H1 (cell line): ENCODE data around the gene MYOC. TPM values are rescaled to one million over a fixed set of nuclear protein-coding genes. Genes with fewer than 3 reads are reported as not detected.

Source experiments
- CTCF ChIA-PET: fragments of 300-600 bp; sonication (Branson Sonifier 250); formaldehyde crosslinking; loops from one replicate; lab custom pipeline; 2021; ENCODE audit not compliant: partially characterized antibody; lab: Charles Lee
- POLR2A ChIA-PET: fragments of 300-600 bp; sonication (Branson Sonifier 250); formaldehyde crosslinking; loops from one replicate; lab custom pipeline; 2021; ENCODE audit warnings: inconsistent platforms; ENCODE audit not compliant: partially characterized antibody; lab: Charles Lee
- DNase-seq, 2 experiments: peaks; one replicate each; pipeline versions ENCODE4 v3.0.0 to v3.0.0-alpha.2; 2010 to 2022; ENCODE audit warnings: low spot score in 2 of 2, low read depth in 1 of 2, mixed read lengths in 1 of 2
- FAIRE-seq: peaks from 2 replicates; lab custom pipeline; 2011; peaks lifted over from hg19 to GRCh38; lab: Jason Lieb, UNC
- H2AFZ ChIP-seq: 2 replicates; pipeline ENCODE4 v1.8.1; 2012; ENCODE audit warnings: low read length, inconsistent platforms
- H2AK5ac ChIP-seq: 2 replicates; pipeline ENCODE4 v1.6.1; 2013; ENCODE audit warnings: low read depth, low read length
- H2BK120ac ChIP-seq: replicated peaks from 2 replicates; pipeline ENCODE3; 2013; ENCODE audit warnings: low read depth, low read length, inconsistent platforms
- H2BK12ac ChIP-seq: 2 replicates; pipeline ENCODE4 v1.6.1; 2013; ENCODE audit warnings: low read depth, low read length
- H2BK15ac ChIP-seq: 2 replicates; pipeline ENCODE4 v1.6.1; 2013; ENCODE audit warnings: low read length
- H2BK20ac ChIP-seq: 2 replicates; pipeline ENCODE4 v1.6.1; 2013; ENCODE audit warnings: low read length
- H2BK5ac ChIP-seq: 2 replicates; pipeline ENCODE4 v1.6.1; 2013; ENCODE audit warnings: low read depth, low read length
- H3K14ac ChIP-seq: 2 replicates; pipeline ENCODE4 v1.6.1; 2013; ENCODE audit warnings: inconsistent platforms; ENCODE audit not compliant: insufficient read length
- H3K18ac ChIP-seq: 2 replicates; pipeline ENCODE4 v1.6.1; 2013; ENCODE audit warnings: low read length; ENCODE audit errors: extremely low read depth
- H3K23ac ChIP-seq: 2 replicates; pipeline ENCODE4 v1.6.1; 2013; ENCODE audit warnings: inconsistent platforms; ENCODE audit not compliant: insufficient read length
- H3K23me2 ChIP-seq: 2 replicates; pipeline ENCODE4 v1.6.1; 2013; ENCODE audit warnings: low read depth, low read length
- H3K27ac ChIP-seq: 2 replicates; pipeline ENCODE4 v1.6.1; 2011; ENCODE audit warnings: low read depth, low read length, inconsistent platforms
- H3K27me3 ChIP-seq, 4 experiments: replicated peaks in 1 of 4; 1 replicate in 1 of 4; 2 replicates in 3 of 4; pipeline versions ENCODE4 v1.6.1 to v1.8.1; 2011 to 2013; ENCODE audit warnings: low read length in 3 of 4, mild to moderate bottlenecking in 3 of 4, inconsistent platforms in 2 of 4, mixed read lengths in 2 of 4, moderate library complexity in 1 of 4; ENCODE audit not compliant: control insufficient read depth in 3 of 4, insufficient read depth in 3 of 4; ENCODE audit errors: extremely low read depth in 1 of 4
- H3K36me3 ChIP-seq, 4 experiments: 2 replicates each; pipeline versions ENCODE4 v1.6.1 to v1.8.1; 2011 to 2013; ENCODE audit warnings: mild to moderate bottlenecking in 4 of 4, low read length in 3 of 4, moderate library complexity in 2 of 4, control low read depth in 1 of 4, inconsistent platforms in 1 of 4; ENCODE audit not compliant: insufficient read depth in 4 of 4, control insufficient read depth in 2 of 4
- H3K4ac ChIP-seq: replicated peaks from 2 replicates; pipeline ENCODE3; 2013; ENCODE audit warnings: low read length, low read depth, mixed read lengths, inconsistent platforms; ENCODE audit not compliant: insufficient read length
- H3K4me1 ChIP-seq, 4 experiments: replicated peaks in 1 of 4; 1 replicate in 1 of 4; 2 replicates in 3 of 4; pipeline versions ENCODE4 v1.6.1 to v1.8.1; 2011 to 2013; ENCODE audit warnings: low read length in 3 of 4, inconsistent platforms in 2 of 4, mixed read lengths in 1 of 4; ENCODE audit not compliant: insufficient read depth in 4 of 4, control insufficient read depth in 3 of 4
- H3K4me2 ChIP-seq, 2 experiments: 2 replicates each; pipeline versions ENCODE4 v1.6.1 to v1.8.1; 2011 to 2013; ENCODE audit warnings: low read depth in 2 of 2, low read length in 2 of 2, control low read depth in 1 of 2, inconsistent platforms in 1 of 2, mild to moderate bottlenecking in 1 of 2; ENCODE audit not compliant: insufficient read depth in 1 of 2
- H3K4me3 ChIP-seq, 4 experiments: fragments of 200-600, 300-600 bp in 1 of 4; sonication (generic), shearing (Covaris generic), sonication (Bioruptor Twin) in 1 of 4; 2 replicates each; pipeline versions ENCODE4 v1.5.1 to v1.8.1; 2011 to 2016; ENCODE audit warnings: low read length in 4 of 4, low read depth in 3 of 4, control low read depth in 2 of 4, inconsistent platforms in 2 of 4, mild to moderate bottlenecking in 2 of 4, mixed read lengths in 1 of 4, moderate library complexity in 1 of 4; ENCODE audit not compliant: insufficient read depth in 2 of 4; ENCODE audit errors: extremely low read depth in 1 of 4
- H3K56ac ChIP-seq: replicated peaks from 2 replicates; pipeline ENCODE3; 2013; ENCODE audit warnings: low read depth, mild to moderate bottlenecking, mixed read lengths, low read length, inconsistent platforms; ENCODE audit not compliant: insufficient read length
- H3K79me1 ChIP-seq: 2 replicates; pipeline ENCODE4 v1.6.1; 2013; ENCODE audit warnings: low read depth, low read length, control low read depth
- H3K79me2 ChIP-seq, 2 experiments: 2 replicates each; pipeline versions ENCODE4 v1.6.1 to v1.8.1; 2012 to 2013; ENCODE audit warnings: low read length in 2 of 2, mild to moderate bottlenecking in 2 of 2, inconsistent platforms in 1 of 2; ENCODE audit not compliant: insufficient read depth in 2 of 2, control insufficient read depth in 1 of 2
- H3K9ac ChIP-seq, 4 experiments: replicated peaks in 1 of 4; 1 replicate in 1 of 4; 2 replicates in 3 of 4; pipeline versions ENCODE4 v1.6.1 to v1.8.1; 2011 to 2013; ENCODE audit warnings: low read depth in 3 of 4, low read length in 3 of 4, control low read depth in 2 of 4, mild to moderate bottlenecking in 2 of 4, moderate library complexity in 2 of 4, inconsistent platforms in 1 of 4; ENCODE audit errors: extremely low read depth in 1 of 4
- H3K9me3 ChIP-seq, 2 experiments: 2 replicates each; pipeline versions ENCODE4 v1.6.1 to v1.8.1; 2012 to 2013; ENCODE audit warnings: mild to moderate bottlenecking in 2 of 2, moderate library complexity in 2 of 2, control low read depth in 1 of 2, inconsistent platforms in 1 of 2, low read depth in 1 of 2, low read length in 1 of 2, mixed read lengths in 1 of 2; ENCODE audit not compliant: insufficient read depth in 2 of 2
- H4K20me1 ChIP-seq, 2 experiments: replicated peaks in 1 of 2; 2 replicates each; pipeline versions ENCODE3 to v1.8.1; 2011 to 2013; ENCODE audit warnings: inconsistent platforms in 2 of 2, low read length in 2 of 2, mild to moderate bottlenecking in 1 of 2; ENCODE audit not compliant: insufficient read depth in 2 of 2, control insufficient read depth in 1 of 2
- H4K5ac ChIP-seq: 2 replicates; pipeline ENCODE4 v1.6.1; 2013; ENCODE audit warnings: low read length, low read depth, mixed read lengths, inconsistent platforms; ENCODE audit not compliant: insufficient read length
- H4K8ac ChIP-seq: 2 replicates; pipeline ENCODE4 v1.8.0; 2013; ENCODE audit warnings: mild to moderate bottlenecking, moderate library complexity, low read length, inconsistent platforms; ENCODE audit not compliant: insufficient read depth; ENCODE audit errors: extremely low read depth
- H4K91ac ChIP-seq: replicated peaks from 2 replicates; pipeline ENCODE3; 2013; ENCODE audit warnings: low read length, mixed read lengths, inconsistent platforms; ENCODE audit not compliant: insufficient read length
- ATF3 ChIP-seq: IDR thresholded peaks from 2 replicates; pipeline ENCODE4 v1.6.1; 2011; ENCODE audit warnings: low read depth, mild to moderate bottlenecking, low read length; ENCODE audit not compliant: insufficient read depth
- BCL11A ChIP-seq, 2 experiments: IDR thresholded peaks; one replicate each; pipeline ENCODE4 v1.6.1; 2011; ENCODE audit warnings: low read depth in 2 of 2, low read length in 2 of 2, mild to moderate bottlenecking in 2 of 2
- CTBP2 ChIP-seq: IDR thresholded peaks from 2 replicates; pipeline ENCODE4 v1.7.0; 2011; ENCODE audit warnings: borderline replicate concordance, mild to moderate bottlenecking, moderate library complexity, mixed read lengths, low read length; ENCODE audit not compliant: insufficient read depth, insufficient read length
- CTCF ChIP-seq, 3 experiments: IDR thresholded peaks; 1 replicate in 2 of 3; 2 replicates in 1 of 3; pipeline versions ENCODE4 v1.5.1 to v1.6.1; 2011; ENCODE audit warnings: low read length in 3 of 3, mild to moderate bottlenecking in 3 of 3, inconsistent platforms in 2 of 3, low read depth in 1 of 3, moderate library complexity in 1 of 3; ENCODE audit not compliant: insufficient read depth in 1 of 3; ENCODE audit errors: control extremely low read depth in 1 of 3
- E2F6 ChIP-seq: IDR thresholded peaks from 2 replicates; pipeline ENCODE4 v1.6.1; 2012; ENCODE audit warnings: inconsistent platforms
- GTF2F1 ChIP-seq: IDR thresholded peaks from 2 replicates; pipeline ENCODE4 v1.6.1; 2012; ENCODE audit warnings: low read depth, low read length, improper control_type of control experiment, borderline replicate concordance
- JUND ChIP-seq: IDR thresholded peaks from 2 replicates; pipeline ENCODE4 v1.6.1; 2011; ENCODE audit warnings: mild to moderate bottlenecking, improper control_type of control experiment, low read length
- PHF8 ChIP-seq: fragments of 200-600 bp; sonication (generic); conservative IDR thresholded peaks from 2 replicates; pipeline ENCODE4 v1.7.1; 2012; ENCODE audit warnings: low read depth, mild to moderate bottlenecking, inconsistent platforms, low read length, moderate library complexity
- POLR2AphosphoS5 ChIP-seq: IDR thresholded peaks from 2 replicates; pipeline ENCODE4 v1.6.1; 2011; ENCODE audit warnings: low read depth, low read length
- RFX5 ChIP-seq: IDR thresholded peaks from 2 replicates; pipeline ENCODE4 v1.6.1; 2011; ENCODE audit warnings: low read depth, low read length, improper control_type of control experiment, borderline replicate concordance
- SIRT6 ChIP-seq: IDR thresholded peaks from one replicate; pipeline ENCODE4 v1.7.1; 2012; ENCODE audit warnings: low read length, inconsistent platforms
- WGBS, 2 experiments: shearing (Covaris generic) in 1 of 2; methylation state at CpG; one replicate each; pipeline versions ENCODE4 v1.1.6 to v1.1.7; 2013 to 2015; ENCODE audit warnings: low lambda C conversion rate in 2 of 2, mixed read lengths in 2 of 2, inconsistent platforms in 1 of 2, low coverage in 1 of 2, missing lambda C conversion rate in 1 of 2; ENCODE audit not compliant: insufficient replicate concordance in 2 of 2, insufficient coverage in 1 of 2, insufficient read length in 1 of 2; ENCODE audit errors: extremely low coverage in 1 of 2, missing lambda C conversion rate in 1 of 2; 5-methylcytosine and 5-hydroxymethylcytosine counted together
- polyA plus RNA-seq, 7 experiments: library from polyadenylated mRNA; depleted of rRNA in 3 of 7; stranded (reverse) in 5 of 7; unstranded in 2 of 7; fragments of >200 nt in 5 of 7; fragments of 200-250 nt in 2 of 7; gene quantifications; 1 replicate in 5 of 7; 2 replicates in 1 of 7; 4 replicates in 1 of 7; pipeline versions ENCODE4 v1.2.1 to v1.2.3, GENCODE V29; 2011 to 2013; ENCODE audit warnings: missing spikeins in 2 of 7, mixed read lengths in 2 of 7
- total RNA-seq: library from RNA; stranded (reverse); fragmentation: NEBNext Ultra II Directional; extraction: Animal tissue kit (Norgen Biotek cat#: 25700); gene quantifications from 2 replicates; pipeline ENCODE4 v1.2.1, GENCODE V29; 2021

Gene MYOC
- total and polyA plus RNA-seq, 2 of the 8 experiments (the other 6 are each of a cell fraction or from before 2014, with no cell fraction given): not detected

GRCh38 chr1:171628225-171628624, 24.3 kb downstream of the MYOC start:
- Histone ChIP-seq H3K4ac (no peak overlapping the region), H2BK5ac (no peak overlapping the region), H4K8ac (no peak overlapping the region), H3K4me2 (no peak overlapping the region), H4K5ac (no peak overlapping the region), H4K20me1 (no peaks in the 10 kb centered on the region), H3K23me2 (no peaks in the 10 kb centered on the region), H3K56ac (no peak overlapping the region), H3K79me1 (no peaks in the 10 kb centered on the region), H2AK5ac (no peak overlapping the region), H3K9me3 (no peaks in the 10 kb centered on the region), H4K91ac (no peak overlapping the region), H3K27me3 (no peaks in the 10 kb centered on the region), H3K18ac (no peak overlapping the region), H2BK120ac (no peak overlapping the region), H3K23ac (no peak overlapping the region), H2BK20ac (no peak overlapping the region), H2BK15ac (no peak overlapping the region), H3K9ac (no peak overlapping the region), H3K36me3 (no peaks in the 10 kb centered on the region), H3K14ac (no peak overlapping the region), H3K4me3 (no peak overlapping the region), H3K79me2 (no peaks in the 10 kb centered on the region), H3K27ac (no peak overlapping the region), H2AFZ (no peak overlapping the region), H2BK12ac (no peak overlapping the region), H3K4me1 (no peaks in the 10 kb centered on the region)
- 97% methylated on average over 2 of the region's 2 CpGs; no CpG with 5 or more reads in 1 of the 2 experiments for WGBS, 2 experiments
- DNase-seq: no peak
- no peak for FAIRE-seq
- CTCF ChIA-PET: interaction anchor here (2.5 kb wide), 1 partner anchor 17 kb away, joined by 7 read pairs; no protein-coding TSS in a partner anchor
- POLR2A ChIA-PET: no interaction called here
- TF ChIP-seq E2F6: no peak
- TF ChIP-seq ATF3: no peak
- TF ChIP-seq SIRT6: no peak
- no peak for TF ChIP-seq BCL11A (IDR thresholded peaks at IDR 0.05; ENCODE audit: low read depth in 2 of 2, low read length in 2 of 2)
- TF ChIP-seq CTBP2: no peak
- no peak for TF ChIP-seq PHF8
- TF ChIP-seq POLR2AphosphoS5: no peak
- no peak for TF ChIP-seq CTCF (IDR thresholded peaks at IDR 0.05; ENCODE audit: control extremely low read depth in 1 of 3, insufficient read depth in 1 of 3, low read depth in 1 of 3, low read length in 3 of 3)
- TF ChIP-seq GTF2F1: no peak
- no peak for TF ChIP-seq JUND
- TF ChIP-seq RFX5: no peak
